GM19467 (cell line): Measurements from ENCODE around the gene LCE3D.
"Not testable (repeated sequence)": the region's sequence is repeated elsewhere in the genome, so short reads cannot be mapped to it uniquely, and the experiment has no call there.

Experiments
- ATAC-seq: cut with Tn5 transposase; IDR thresholded peaks from one replicate; pipeline ENCODE4 v1.9.1; 2021; ENCODE audit warnings: mild to moderate bottlenecking, moderate library complexity; ENCODE audit not compliant: unreplicated experiment

LCE3D gene, protein sequence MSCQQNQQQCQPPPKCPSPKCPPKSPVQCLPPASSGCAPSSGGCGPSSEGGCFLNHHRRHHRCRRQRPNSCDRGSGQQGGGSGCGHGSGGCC

DNA sequence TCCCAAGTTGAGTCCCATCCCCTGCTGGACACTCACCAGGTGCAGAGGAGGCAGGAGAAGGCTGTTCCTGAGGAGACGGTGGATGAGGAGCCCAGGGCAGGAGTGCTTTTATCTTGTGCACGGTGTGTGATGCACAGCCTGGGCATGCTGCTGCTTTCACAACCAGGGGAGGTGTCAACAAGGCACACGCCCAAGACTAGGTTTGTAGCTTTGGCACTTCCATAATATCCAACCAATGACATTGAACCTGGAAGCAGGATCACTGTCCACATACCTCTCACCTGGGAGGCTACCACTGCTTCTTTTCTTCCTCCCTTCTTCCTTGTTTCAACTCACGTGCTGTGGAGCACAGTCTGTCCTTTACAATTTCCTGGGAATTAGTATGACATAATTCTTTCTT, at the start of gene LCE3D:
Gene LCE3D (minus strand): TSS at position 84 of the 400 bp plus-strand sequence. CDS start 580 bp downstream, outside the sequence.
- ATAC-seq, result no peak

DNA sequence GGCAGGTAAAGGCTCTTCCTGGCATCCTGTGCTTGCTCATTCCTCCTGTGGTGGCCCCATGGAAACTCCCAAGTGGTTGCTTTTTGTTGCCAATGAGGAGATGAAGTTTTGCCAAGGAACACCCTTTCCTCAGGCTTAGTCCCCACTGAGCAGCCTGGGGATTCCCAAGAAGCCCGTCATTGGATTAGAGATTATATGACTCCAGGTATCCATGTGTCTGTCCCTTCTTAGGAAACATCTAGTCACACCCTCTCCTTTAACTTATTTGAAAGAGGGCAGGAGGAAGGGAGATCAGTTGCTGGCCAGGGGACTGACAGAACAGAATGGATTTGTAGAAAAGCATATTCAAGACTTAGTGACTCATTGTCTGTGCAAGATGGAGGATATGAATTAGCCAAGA, 46.4 kb upstream of the LCE3D start:
- no peak for ATAC-seq

DNA sequence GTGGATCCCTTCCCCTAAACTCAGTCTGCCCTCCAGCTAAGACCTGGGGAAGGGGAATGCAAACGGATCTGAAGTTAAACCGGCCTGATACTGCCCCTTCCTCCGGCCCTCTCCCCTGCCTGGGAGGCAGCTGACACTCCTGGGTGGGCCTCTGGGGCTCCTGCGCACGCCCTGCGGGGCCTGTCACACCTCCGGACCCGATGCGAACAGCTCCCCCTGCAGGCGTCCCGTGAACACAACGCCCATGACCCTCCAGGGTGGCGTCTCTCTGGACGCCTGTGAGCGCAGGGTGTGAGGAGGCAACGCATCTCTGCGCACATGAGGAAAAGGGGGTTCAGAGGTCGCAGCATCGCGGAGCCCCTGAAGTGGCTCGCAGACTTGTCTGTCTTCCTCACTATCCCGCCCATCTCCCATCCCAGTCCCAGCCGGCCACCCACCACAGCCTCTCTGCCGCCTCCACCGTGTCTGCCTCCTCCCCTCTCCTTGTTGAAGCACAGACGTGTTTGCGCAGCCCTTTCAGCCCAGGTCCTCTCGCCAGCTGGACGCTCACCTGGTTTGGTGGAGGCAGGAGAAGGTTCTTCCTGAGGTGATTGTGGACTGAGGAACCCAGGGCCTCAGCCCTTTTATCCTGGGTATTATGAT, 43.0 kb upstream of the LCE3D start:
- no peak for ATAC-seq

DNA sequence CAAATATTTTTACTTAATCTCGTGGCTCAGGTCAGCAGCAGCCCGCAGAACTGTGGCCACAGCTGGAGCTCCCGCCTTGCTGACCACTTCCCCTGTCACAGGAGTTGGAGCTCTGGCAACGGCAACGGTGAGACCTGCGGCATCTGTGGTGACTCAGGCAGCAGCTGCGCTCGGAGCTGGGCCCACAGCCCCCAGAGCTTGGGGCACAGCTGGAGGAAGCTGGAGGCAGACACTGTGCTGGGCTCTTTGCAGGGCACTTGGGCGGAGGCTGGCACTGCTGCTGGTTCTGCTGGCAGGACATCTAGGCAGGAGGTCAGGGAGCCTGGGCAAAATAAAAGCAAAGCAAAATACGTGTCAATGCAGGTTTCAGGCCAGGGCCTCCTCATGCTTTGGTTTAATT, 42.5 kb upstream of the LCE3D start, which contains the start of gene LCE3A:
Gene LCE3A (minus strand): TSS at position 301 of the 400 bp plus-strand sequence. CDS start 0 bp downstream, at position 301.
- no peak for ATAC-seq

DNA sequence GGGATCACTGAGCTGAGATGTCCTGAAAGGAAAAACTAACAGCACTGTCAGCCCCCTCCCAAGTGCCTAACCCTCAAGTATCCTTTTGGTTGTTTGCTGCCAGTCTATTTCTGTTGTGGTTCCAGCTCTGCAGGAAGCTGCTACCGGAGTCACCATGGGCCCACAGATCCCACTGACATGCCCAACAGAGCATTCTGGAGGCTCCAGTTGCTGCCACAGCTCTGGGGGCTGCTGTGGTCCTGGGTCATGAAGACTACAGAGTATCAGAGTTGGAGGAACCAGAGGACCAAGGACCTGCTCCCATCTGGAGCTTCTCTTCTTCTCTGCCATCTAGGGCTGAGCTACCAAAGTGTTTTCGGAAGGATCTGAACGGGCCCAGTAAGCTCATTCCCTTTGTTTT, 41.7 kb upstream of the LCE3D start:
- no peak for ATAC-seq

DNA sequence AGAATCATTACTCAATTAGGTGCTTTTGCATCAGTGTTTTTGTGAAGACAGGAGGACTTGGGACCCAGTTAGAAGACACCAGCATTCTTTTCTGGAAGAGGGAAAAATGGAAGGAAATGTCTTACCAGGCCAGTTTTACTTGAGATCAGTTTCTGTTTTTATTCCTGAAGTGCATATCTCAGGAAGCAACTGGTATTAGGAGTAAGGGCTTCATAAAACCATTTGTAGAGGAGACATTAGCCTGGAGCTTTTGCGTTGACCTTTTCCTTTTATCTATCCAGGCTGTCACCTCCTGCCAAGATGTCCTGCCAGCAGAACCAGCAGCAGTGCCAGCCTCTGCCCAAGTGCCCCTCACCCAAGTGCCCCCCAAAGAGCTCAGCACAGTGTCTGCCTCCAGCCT, 33.2 kb upstream of the LCE3D start, which contains the start of gene LCE3B:
Gene LCE3B (plus strand): TSS at position 301 of the 400 bp plus-strand sequence. CDS start 0 bp downstream, at position 301.
- no peak for ATAC-seq

DNA sequence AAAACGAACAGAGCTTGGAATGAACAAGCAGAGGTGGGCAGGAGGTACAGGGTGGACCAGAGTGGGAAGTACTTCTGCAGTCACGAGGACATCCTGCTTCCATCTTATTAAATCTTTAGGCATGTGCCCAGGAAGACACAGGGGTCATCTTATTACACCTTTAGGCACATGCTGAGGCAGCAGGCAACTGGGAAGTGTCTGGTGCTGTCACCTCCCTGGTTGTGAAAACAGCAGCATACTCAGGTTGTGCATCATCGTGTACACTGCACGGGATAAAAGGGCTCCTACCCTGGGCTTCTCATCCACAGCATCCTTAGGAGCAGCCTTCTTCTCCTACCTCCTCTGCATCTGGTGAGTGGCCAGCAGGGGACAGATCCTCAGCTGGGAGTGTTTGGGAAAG, 19.6 kb upstream of the LCE3D start, which contains the start of gene LCE3C:
Gene LCE3C (plus strand): TSS at position 301 of the 400 bp plus-strand sequence. CDS start 498 bp downstream, outside the sequence.
- no peak for ATAC-seq

DNA sequence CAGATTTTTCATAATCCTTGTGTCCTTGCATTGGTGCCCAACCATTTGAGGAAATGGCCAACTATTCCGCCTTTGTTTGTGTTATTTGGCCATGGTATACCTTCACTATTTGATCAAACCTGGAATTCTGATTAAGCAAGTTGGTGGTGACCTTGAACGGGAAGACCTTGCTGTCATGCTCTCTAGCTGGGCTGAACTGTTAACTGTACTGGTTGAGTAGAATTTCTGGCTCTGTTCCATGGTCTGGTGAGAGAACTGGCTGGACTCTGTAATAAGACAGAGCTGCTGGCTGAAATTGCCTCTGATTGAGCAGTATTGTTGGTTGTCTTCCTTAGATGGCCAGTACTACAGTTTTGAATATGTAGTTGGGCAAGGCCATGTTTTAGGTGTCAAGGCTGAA, 16.7 kb upstream of the LCE3D start:
- ATAC-seq, result no peak

DNA sequence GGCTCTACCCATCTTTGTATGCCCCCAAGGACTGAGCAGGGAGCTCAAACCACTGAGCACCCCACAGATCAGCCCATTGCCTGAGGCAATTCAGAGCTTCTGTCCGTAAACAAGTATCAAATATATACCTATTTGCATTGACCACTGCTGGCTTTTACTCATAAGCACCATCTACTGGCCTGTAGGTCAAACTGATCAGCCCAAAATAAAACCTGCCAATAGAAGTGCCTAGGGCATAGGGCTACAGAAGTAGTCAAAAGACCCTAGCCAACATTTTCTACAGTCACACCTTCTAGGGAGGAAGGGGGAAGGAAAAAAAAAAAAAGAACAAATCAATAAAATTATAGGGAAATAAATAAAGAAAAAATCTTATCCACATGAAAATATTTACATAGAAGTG, 5.3 kb upstream of the LCE3D start:
- no peak for ATAC-seq

DNA sequence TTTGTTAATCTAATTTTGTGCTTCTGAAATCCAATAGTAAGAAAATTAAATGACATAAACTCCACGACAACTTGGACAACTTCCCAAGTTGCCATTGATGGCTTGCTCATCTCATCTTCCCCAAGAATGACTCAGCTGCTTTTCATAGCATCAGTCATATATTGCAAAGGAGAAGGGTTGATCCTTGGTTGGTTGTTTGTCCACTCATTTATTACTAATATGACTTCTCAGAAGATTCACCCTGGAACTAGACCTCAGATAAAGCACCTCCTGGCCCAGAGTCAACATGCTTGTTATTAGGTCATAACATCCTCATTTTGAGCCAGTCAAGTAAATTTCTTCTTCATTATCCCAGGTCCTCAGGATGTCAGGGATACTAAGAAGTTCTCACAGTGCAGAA, 2.3 kb upstream of the LCE3D start:
- no peak for ATAC-seq

DNA sequence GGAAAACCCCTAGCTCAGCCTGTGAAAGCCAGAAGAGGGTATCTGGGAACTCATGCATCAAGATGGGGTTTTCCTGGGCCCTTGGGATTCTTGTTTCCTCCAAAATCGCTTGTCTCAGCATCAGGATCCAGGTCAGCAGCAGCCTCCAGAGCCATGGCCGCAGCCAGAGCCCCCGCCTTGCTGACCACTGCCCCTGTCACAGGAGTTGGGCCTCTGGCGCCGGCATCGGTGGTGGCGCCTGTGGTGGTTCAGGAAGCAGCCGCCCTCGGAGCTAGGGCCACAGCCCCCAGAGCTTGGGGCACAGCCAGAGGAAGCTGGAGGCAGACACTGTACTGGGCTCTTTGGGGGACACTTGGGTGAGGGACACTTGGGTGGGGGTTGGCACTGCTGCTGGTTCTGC, 790 bp downstream of the LCE3D start:
- ATAC-seq, result not testable (repeated sequence)

DNA sequence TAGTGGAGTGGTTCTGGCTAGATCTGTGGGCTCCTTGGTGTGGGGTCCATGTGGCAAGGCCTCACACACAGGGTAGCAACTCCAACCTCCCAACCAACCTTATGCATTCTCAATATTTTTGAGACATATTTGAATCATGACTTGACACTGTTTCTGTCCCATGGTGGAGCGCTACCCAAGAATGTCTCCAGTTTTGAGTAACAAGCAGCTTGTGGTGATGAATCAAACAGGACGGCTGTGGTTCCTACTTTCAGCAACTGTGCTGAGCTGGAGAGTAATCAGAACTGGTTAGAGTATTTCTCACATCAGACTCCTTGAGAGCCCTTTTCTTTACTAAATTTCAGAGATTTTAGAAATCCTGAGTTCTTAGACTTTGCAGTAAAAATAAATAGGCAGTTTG, 3.1 kb downstream of the LCE3D start:
- ATAC-seq, result no peak

DNA sequence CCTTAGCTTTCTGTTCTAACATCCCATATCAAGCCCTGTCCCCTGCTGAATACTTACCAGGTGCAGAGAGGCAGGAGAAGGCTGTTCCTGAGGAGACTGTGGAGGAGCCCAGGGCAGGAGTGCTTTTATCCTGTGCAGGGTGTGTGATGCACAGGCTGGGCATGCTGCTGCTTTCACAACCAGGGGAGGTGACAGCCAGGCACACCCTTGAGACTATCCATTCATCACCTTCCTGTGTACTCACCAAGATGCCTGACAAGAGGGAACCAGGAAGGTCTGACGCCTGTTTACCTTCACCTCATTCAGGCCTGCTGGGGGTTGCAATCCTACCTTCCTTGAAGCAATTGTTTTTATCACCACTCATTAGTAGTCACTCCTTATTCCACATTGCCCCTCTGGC, 13.6 kb downstream of the LCE3D start, which contains the start of gene LCE3E:
Gene LCE3E (minus strand): TSS at position 100 of the 400 bp plus-strand sequence. CDS start 572 bp downstream, outside the sequence.
- ATAC-seq, result no peak

DNA sequence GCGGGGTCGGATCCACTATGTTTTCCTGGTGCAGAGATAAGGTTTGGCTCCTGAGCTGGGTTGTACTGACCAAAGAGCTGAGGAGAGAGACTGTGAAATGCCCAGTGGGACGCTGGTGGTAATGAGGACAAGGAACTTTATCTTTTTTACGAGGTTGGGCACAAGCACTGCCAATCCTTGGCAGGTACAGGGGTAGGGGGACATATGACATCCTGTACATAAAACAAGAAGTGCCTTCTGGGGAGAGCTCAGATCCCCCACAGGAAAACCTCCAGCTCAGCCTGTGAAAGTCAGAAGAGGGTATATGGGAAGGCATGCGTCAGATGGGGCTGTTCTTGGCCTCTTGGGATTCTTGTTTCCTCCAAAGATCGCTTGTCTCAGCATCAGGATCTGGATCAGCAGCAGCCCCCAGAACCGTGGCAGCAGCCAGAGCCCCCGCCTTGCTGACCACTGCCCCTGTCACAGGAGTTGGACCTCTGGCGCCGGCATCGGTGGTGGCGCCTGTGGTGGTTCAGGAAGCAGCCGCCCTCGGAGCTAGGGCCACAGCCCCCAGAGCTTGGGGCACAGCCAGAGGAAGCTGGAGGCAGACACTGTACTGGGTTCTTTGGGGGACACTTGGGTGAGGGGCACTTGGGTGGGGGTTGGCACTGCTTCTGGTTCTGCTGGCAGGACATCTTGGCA, 14.6 kb downstream of the LCE3D start:
- no peak for ATAC-seq

DNA sequence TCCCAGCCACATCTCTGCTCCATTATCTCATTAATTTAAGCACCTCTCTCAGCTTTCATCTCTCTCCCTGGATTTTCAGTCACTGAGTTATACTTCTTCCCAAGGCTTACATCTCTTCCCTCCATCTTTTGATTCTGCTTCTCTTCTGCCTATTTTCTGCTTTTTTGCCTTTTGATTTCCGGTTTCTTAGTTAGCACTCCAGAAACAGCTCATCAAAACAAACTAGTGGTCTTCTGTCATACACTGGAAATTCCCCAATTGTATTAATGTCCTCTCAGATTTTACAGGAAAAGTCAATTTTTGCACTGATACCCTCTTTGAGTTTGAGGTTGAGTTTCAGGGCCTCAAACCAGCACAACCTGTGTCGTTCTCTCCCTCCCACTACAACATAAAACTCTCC, 15.2 kb downstream of the LCE3D start:
- ATAC-seq, result no peak

DNA sequence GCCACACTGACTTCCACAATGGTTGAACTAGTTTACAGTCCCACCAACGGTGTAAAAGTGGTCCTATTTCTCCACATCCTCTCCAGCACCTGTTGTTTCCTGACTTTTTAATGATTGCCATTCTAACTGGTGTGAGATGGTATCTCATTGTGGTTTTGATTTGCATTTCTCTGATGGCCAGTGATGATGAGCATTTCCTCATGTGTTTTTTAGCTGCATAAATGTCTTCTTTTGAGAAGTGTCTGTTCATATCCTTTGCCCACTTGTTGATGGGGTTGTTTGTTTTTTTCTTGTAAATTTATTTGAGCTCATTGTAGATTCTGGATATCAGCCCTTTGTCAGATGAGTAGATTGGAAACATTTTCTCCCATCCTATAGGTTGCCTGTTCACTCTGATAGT, 32.0 kb downstream of the LCE3D start:
- not testable (repeated sequence) for ATAC-seq

DNA sequence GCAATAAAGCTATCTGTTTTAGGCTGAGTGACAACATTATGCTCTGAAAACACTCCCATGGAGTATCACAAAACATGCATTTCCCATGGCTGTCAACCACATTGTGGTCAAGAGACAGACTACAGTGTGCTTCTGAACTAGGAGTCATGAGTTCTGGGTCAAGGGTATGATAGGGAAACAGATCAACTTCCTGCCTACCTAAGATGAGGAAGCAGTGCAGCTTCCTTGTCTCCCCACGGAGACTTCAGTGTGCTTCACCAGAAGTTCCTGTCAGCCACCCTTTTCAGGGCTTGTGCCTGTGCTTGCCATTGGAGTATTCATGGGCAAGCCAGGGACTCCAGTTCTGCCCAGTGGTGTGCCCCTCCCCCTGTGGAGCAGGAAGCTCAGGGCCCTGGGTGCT, 33.6 kb downstream of the LCE3D start:
- ATAC-seq, result no peak

DNA sequence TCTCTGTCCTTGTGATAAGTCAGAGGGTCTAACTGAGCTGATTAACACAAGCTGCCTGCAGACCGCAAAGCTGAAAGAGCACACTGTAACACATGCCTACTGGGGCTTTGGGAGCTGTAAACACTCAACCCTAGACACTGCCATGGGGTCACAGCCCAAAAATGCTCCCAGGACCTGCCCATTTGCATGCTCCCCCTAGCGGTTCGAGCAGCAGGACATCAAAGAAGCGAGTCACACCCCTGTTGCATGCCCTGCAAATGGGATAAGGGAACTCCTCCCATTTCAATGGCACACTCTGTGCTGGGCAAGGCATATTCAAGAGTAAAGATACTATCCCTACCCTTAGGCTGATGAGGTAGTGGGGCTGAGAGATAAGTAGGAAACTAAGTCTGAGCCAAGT, 36.5 kb downstream of the LCE3D start:
- no peak for ATAC-seq

DNA sequence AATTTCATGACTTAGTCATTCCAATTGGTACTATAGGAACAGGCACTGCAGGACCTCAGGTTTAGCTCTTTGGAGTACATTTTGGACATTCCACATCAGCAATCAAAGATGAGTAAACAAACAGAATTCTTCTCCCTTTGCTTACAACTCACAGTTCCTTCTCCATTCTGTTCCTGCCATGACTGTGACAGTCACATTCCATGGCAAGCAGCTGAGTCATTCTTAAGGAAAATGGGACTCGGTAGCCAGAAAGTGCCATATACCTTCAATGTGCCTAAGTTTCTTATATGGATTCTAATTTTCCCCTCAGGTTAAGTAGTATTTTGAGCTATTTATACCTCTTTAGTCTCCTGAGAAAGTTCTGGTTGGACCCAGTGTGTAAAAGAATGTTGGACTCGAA, 40.4 kb downstream of the LCE3D start:
- no peak for ATAC-seq

DNA sequence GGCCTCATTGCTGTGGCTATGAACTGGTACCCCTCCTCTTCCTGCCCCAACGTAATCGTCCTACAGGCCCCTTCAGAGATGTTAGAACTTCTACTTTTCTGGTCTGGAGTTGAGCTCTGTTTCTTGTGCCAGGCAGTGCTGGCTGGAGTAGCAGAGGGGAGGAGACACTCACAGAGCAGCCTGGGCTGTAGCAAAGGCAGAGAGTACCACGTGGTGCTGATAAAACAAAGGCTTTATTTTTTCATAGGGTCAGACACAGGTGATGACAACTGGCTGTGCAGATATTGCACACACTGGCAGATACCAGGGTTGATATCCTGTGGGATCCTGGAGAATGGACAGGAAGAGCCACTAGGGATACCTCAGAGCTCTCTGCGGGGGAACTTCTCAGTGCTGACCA, 42.8 kb downstream of the LCE3D start:
- ATAC-seq, result no peak

DNA sequence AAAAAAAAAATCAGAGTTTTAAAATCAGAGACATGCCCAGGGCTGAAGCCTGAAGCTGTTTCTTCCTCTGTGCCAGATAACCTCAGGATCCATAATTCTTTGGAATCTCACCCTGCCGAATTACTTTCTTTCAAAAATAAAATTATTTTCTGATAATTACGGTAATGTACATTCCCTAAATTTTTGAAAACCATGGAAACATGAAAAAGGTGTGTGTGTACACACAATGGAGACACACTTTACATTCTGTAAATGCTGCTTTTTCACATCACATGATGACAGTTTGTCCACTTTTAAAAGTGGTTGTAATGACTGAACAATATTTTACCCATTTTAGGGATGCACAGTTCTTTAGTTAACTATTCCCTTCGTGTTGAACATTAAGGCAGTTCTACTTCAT, 44.5 kb downstream of the LCE3D start:
- no peak for ATAC-seq

DNA sequence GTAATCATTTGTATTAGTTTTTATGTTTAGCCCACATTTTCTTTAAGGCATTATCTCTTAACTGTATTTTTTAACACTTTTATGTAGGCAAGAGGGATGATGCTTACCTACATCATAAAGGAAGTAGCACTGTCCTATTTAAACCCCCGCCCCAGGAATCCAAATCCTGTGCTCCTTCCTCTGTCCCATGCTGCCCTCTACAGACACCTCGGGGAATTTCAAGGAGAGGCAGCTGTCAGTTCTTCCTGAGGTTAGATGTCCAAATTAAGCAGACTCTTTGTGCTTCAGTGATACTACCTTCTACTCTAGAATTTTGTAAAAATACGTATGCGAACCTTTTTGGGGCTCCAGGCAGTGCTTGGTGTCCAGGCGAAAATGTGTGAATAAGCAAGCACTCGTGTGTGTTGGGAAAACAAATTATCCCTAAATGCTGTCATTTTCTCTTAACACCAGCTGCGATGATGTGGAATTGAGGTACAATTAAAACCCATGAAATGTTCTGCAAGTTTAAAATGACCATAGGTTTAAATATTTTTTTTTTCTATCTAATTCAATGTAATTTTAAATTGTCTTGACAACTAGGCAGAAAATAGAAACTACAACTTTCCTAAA, 46.9 kb downstream of the LCE3D start:
- ATAC-seq, result no peak
